ENCODE data around the gene PPP1R13B.

PPP1R13B gene

DNA sequence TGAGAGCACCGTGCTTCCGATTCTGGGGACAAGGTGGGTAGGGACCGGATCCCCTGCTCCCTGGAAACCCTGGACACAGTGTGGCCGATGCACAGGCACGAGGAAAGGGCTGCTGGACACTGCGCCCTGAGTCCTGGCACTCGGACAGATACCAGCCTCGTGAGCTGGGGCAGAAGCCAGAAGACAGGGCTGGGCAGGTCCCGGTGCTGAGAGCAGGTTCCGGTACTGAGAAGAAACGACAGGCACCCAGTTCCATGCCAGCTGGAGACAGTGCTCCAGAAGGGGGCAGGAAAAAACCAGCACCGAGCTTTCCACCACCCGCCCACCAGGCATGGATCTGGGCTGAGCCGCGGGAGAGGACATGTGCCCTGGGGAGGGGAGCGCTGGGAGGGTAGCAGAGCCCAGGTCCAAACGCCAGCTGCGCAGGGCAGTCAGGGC is 138.6 kb downstream of the PPP1R13B start:
- DNase-seq, result no peak

DNA sequence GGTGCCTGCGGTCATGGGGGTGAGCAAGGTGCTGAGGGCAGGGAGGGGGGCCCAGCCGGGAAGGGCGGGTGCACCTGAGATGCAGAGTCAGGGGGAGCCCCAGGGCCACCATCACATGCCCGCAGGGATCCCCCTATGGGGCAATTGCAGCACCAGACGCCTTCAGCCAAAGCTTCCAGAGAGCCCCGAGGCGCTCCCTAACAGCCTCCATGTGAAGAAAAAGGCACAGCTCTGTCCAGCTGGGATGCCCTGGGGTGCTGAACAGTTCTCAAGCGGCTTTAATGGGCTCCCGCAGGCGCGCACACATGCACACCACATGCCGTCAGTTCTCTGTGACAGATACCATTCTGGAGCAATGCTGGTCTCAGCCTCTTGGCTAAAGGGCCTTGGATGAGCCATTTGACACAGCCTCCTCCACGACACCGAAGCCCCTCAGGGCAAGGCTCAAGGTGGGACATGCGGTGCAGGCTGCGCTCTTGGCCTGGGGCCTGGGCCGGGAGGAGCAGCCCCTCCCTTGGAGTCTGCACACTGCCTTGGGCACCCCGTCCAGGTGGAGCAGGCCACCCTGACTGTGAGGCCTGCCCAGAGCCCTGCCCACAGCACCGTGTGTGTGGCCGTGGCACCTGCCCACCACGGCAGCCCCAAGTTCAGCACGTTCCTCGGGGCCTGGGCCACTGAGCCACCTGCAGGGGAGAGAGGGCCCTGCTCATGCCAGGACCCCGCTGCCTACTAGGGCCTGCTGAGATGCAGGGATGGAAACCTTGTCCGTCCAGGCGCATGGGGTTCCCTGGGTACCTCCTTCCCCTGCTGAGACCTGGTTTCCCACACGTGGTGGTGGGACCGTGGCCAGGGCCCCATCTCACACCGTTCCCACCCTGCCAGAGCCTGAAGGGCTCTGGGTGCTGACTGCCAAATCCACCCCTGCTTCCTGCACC is 139.8 kb downstream of the PPP1R13B start:
- DNase-seq, result no peak

DNA sequence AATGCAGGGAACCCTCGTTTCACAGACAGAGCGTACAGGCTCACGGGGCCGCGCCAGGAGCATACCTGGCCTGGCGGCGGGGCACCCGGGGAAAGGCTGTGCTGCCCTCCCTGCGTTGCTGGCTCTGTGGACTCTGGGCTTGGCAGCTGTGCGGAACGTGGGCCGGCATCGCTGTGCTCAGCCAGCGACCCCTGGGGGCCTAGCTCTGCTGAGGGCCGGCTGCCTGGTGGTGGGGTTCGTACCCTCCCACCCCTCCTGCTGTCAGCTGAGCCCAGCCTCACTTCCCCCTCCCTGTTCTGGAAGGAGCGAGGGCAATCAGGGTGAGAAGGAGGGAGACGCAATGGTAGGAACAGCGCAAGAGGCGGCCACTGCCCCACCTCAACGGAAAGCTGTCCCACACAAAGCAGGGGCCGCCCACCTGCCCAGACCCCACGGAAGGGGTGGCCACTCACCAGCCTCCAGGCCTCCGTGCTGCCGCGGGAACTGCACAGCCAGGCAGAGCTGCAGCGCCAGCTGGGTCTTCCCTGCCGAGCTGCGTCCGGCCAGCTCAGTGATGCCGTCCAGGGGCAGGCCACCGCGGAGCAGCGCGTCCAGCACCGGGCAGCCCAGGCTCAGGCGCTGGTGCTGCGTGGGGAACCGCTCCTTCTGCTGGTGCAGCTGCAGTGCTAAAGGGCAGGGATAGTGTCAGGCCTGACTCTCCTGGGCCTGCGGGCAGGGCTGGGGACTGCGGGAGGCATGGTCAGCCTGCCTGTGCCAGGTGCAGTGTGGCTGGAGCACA is 140.6 kb downstream of the PPP1R13B start:
- DNase-seq, result no peak

DNA sequence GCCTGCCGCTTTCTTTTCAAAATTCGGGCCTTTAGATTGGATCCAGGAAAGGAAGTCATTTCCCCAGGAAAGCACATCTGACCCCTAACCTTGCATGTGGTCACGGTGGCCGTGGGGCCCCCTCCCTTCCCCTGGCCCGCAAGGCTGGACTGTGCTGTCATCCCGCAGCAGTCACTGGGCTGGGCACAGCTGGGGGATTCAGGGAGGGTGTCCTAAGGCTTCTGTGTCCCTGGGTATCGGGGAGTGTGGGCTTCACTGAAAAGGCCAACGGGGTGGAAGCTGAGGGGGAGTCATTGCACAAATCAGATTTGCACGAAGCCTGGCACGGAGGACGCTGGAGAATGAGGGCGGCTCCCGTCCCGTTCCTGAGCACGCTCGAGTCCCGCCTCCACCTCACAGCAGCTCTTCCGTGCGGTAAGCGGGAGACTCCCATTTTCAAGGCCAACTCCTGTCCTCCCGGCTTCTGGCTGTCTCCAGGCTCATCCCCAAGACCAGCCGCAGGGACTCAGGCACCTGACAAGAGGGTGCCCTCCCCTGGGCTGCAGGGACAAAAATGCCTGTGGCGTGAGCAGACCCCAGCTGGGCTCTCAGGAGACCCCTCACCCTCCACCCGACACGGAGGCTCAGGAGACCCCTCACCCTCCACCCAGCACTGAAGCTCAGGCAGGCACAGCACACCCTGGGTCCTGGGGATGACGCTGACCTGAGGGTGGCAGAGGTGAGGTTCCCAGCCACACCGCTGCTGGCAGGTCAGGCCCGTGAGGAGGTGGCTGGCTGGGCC is 141.7 kb downstream of the PPP1R13B start:
- DNase-seq, result no peak

DNA sequence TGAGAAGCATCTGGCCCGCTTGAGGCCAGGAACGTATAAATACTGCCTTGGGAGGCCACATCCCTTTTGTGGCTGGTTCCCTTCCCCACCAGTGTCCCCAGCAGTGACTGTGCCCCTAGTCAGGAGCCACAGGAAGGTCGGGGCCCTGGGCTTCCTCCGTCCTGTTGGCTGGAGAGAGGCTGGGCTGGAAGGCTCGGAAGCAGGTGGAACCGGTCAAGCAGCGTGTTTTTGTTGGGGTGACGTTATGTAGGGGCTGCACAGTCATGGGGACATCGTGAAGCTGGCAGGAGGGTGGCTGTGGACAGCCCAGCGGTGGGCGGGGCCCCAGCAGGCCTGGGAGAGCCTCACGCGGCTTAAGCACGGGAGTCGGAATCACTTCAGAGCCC is 142.3 kb downstream of the PPP1R13B start:
- DNase-seq, result no peak

DNA sequence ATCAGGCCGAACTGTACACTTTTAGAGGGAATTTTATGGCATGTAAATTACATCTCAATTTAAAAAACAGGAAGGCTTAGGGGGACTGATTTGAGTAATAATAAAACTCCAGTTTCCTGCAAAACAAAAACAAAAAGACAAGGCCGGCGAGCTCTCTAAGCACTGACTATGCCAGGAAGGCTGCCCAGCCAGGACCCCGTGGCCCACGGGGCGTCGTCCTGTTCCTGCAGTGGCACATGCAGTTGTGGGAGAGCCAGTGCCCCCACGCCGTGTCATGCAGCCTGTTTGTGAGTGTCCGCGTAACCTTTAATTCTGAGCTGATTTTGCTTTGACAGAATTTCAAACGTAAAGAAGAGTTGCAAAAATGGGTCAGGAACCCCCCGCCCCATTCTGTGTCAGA is 142.7 kb downstream of the PPP1R13B start:
- no peak for DNase-seq

DNA sequence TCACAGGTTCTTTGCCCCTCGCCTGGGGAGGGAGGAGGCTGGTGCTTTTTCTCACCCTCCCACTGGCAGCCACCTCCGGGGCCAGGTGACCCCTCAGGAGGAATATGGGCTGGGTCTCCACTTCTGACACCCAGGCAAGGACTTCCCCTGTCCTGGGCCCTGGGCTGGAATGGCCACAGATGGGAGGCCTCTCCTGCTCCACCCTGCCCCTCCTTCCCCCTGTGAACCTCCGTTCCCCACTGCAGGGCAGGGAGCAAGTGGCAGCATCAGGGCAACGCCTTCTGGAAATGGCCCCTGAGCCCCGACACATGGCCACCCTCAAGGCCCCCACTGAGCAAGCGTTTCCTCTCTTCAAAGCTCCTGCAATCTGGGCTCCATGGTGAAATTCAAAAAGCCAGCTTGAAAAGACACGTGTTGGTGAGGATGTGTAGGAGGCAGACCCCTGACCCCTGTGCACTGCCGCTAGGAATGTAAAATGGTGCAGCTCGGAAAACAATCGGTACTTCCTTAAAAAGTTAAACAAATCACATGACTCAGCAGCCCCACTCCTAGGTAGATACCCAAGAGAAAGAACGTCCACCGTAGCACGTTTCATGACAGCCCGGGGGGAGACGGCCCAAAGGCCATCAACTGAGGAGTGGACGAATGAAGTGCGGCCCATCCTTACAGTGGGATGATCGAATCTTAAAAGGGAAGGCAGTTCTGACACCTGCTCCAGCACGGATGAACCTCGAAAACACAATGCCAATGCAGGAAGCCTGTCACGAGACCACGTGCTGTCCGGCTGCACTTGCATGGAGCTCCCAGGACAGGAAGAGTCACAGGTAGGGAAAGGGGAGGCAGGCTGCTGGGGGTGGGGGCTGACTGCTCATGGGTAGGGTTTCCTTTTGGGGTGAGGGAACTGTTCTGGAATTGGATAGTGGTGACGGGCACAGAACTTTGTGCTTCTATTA is 143.7 kb downstream of the PPP1R13B start:
- no peak for DNase-seq

DNA sequence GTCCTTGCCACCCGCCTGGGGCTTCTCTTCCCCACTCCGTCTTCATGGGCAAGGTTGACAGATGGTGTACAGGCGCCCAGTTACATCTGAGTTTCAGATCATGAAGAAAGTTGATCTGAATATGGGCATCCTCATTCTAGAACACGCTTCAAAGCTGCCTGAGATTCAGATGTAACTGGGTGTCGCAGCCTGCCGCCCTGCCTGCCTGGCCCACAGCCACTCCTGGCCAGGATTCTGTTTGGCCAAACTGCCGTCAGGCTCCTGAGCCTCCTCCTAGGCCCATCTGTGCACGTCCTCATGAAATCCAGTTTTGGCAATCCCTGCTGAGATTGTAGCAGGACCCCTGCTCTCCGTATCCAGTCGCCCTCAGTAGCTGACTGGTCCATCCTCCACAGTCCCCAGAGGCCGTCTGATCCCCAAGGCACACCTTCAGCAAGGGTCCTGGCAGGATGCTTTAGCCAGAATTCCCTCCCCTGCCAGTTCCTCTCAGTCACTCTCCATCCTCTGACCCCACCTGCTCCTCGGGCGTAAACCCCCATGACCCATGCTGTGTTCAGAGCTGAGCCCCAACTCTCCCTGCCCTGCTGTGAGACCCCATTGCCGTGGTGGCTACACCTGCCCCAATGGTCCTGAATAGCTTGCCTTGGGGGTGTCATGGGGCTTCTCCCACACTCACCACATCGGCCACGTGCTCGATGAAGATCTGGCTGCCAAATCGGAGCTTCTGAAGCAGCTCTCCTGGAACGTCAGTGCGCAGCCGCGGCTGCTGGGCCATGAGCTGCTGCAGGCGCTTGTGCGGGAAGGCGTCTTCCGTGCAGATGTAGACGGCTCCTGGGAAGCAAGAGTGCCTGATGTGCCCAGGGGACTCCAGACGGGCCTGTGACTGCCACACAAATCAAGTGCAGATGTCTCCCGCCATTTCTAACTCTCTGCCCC is 144.6 kb downstream of the PPP1R13B start:
- no peak for DNase-seq

DNA sequence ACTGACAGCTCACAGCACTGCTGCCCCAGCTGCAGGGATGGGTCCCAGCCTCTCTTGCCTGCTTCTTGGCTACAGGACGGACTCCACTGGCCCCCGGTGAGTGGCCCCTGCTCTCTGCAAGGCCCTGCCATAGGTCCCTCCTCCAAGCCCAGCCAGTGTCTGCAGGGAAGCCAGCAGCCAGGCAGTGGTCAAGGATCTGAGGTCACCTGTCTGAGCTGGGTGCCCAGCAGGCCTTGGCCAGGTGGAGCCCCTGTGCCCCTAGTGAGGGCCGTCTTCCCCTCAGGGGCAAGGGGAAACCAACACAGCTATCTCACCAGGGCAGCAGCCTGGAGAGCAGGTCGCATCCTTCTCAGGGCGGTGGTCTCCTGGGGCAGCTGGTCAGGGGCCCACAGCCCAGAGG is 145.3 kb downstream of the PPP1R13B start:
- DNase-seq, result no peak

DNA sequence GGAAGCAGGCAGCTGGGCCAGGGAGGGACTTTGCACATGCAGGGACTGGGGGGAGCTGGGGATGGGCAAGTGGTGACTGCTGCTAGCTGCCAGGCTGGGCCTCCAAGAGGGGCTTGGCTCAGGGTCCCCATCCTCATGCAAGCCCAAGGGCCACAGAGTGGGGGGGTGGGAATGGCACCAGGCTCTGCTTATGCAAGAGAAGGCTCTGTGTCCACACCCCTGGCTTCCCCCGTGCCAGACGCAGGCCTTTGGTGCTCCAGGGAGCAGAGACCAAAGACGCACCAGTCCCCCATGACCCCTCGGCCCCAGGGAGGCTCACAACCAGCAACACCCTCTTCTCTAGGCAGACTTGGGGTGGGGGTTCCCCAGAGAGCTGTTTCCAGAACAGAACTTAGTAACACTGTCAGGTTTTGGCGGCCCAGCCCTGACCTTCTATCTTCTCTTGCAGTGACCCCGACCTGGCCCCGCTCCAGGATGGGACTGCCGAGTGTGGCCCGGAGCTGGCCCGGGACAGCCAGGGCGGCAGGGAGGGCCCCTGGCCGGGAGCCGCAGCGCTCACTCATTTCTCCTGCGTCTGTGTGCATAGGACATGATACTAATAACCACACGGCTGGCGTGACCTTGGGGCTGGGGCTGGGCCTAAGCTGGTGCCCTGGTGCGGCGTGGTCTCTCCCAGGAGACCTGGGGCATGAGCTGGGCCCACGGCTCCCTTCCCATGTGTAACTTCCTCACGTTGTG is 146.5 kb downstream of the PPP1R13B start:
- DNase-seq, result no peak

DNA sequence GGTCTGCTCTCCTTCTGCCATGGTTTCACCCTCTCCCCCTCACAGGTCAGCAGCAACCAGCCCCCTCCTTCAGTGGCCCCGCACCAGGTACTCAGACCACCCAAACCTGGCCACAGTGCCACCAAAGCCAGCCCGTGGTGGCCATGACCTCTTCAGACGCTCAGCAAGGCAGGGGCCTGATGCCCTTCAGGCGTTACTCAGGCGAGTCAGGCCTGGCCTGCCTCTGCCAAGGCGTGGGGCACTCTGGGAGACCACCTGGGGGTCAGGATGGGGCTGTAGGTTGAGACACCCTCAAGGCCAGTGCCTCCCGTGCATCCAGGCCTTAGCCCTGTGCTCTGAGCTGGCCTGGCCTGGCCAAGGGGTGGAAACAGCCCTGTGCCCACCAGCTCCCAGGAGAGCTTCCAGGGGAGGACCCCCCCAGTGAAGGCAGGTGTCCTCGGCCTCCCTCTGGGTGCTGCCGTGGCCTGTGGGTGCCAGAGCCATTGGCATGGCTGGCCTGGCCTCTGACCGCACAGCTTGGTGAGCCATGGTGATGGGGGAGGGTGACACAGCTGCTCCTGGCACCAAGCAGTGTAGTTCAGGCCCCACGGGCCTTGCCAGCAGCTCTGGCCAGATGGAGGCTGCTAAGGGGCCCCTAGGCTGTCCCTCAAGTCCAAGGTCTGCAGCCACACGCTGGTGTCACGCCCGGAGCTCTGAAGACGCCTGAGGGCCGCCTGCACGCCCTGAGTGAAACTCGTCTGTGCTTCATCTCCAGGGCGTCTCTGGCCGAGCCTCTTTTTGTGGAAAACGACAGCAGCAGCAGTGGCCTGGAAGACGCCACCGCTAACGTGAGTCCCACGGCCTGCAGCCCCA is 147.2 kb downstream of the PPP1R13B start:
- no peak for DNase-seq

DNA sequence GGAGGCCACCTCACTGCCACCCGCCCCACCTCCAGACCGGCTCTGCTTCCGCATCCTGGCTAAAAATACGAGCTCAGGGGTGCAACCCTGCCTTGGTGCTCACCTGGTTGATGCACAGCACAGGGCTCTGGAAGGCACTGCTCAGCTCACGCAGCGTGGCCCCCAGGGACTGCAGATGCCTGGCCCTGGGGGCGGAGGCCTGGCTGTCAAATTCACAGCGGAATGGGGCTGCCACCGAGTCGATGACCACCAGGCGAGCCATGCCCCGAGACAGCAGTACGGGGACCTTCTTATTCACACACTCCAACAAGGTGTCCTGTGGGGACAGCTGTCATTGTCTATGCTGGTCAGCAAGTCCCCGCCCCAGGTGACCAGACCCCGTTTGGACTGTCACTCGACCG is 148.1 kb downstream of the PPP1R13B start:
- no peak for DNase-seq

DNA sequence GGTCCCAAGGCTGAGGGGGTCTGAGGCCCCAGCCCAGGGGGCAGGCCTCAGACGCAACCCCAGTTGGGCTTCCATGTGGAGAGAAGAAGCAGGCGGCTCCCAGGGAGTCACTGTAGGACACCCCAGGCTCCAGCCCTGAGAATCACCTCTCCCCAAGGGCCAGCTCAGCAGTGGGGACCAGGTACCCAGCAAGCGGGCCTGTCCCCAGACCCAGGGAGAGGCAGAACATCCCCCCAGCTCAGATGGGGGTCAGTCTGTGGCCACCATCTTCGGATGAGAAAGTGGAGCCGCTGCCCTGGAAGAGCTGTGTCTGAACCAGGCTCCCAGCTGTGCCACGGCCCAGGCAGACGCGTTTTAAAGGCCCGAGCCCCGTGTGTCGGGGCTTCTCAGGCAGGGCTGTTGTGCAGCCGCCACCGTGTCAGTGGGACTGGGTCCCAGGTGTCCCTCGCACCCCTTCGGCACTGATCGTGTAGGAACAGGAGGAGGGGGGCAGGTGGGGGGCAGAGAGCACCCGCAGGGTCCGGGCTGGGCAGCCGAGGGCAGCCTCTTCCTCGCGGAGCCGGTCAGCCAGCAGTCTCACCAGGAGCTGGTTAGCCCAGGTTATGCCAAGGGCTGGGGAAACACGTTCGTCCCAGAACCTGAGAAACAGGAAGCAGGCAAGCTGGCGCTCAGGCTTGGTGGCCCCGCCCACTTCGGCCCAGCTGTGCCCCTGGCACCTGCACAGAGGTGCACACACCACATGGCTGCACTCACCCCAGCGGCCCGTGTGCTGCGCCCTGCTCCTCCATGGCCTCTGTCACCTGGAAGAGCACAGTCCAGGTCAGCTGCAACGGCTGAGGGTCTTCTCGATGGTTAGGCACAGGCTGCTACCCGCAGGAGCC is 148.8 kb downstream of the PPP1R13B start:
- no peak for DNase-seq

DNA sequence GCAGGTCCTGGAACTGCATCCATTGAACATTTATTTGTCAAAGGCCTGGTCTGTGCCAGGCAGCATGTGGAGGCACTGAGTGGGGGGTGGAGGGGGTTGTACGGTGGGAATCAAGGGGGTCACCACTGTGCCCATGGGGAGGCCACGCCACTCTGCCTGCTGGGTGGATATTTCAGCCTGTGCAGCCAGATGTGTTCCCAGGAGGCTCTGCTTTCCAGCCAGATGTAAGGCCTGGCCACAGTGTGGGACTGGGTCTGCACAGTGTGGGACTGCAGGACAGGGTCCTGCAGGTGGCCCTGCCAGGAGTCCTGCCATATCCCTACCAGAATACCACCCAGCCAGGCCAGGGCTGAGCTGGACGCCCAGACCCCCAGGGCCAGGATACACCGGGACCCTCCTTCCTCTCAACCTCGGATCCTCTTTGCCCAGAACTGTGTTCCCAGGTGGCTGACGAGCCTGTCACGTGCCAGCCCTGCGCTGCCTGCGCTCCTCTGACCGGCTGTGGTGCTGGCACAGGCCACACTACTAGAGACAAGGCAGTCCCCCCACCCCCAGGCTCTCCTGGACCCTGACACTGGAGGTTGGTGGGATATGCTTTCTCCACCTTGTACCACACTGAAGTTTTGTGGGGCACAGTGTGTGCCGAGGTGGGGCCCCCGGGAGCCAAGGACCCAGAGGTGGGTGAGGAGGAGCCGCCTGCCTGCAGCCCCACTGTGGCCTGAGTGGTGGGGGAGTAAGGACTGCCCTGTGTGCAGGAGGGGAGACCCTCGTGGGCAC is 149.6 kb downstream of the PPP1R13B start:
- no peak for DNase-seq

DNA sequence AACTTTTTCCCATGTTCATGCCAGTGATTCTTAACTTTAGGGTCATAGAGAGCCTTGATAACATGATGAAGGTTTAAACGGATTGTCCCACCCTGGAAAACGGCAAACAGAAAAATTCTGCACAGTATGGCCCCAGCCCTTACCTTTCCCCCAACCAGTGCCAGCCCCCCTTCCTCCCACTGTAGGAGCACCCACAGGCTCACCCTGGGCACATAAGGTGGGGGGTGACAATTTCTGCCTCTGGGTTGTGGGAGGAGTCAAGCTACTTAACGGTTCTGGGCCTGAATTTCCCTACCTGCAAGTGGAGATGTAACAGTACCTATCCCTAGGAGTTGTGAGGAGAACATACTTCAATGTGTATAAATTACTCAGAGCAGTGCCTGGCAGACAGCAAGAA is 150.2 kb downstream of the PPP1R13B start:
- no peak for DNase-seq

DNA sequence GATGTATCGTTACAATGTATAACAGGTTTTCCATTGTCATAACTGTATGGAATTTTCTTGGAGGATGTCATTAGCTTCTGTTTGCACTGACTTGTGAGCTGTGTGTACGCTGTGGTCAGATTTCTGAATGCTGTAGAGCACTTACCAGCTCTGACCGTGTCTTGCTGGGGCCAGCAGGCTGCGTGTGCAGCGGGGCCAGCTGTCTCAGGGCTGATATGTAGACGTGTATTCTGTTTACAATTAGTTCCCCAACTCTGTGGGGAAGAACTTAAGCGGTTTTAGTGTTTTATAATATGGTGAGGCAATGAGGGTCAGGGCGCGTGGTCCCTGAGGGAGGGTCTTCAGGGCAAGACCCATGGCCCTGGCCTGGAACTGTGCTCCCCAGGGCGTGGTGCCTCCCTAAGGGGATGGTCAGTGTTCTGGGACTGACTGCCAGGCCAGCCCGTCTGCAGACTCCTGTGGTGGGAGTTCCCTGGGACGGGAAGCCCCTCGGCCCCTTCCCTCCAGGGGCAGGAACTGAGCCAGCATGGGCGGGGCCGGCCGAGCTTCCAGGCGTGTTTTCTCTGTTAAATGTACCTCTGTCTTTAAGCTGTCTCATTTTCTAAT is 150.8 kb downstream of the PPP1R13B start:
- no peak for DNase-seq

DNA sequence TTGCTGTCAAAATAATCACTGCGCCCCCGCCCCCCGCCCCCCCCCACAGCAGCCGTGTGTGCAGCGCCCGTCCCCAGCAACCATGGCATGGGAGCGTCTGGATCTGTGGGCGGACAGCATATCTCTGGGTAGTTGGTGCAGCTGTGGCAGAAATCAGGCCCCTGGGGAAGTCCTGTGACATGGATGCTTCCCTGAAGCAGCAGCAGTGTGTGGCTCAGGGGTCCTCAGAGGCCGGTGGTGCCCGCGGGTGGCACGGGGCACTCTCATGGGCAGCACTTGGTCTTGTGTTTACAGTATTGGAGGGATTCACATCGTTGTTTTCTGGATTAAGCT is 151.3 kb downstream of the PPP1R13B start:
- no peak for DNase-seq

All from CD4-positive, alpha-beta T cell treated with Interleukin-10 for 1 hour (primary cell).